Esophagus squamous epithelium (tissue), 4 donors: ENCODE data around the gene SLC44A4.
"Not testable (repeated sequence)": the region's sequence is repeated elsewhere in the genome, so short reads cannot be mapped to it uniquely, and the experiment has no call there.

Experiments used
- CTCF ChIP-seq, 6 experiments: fragments of 450-650 bp in 4 of 6; fragments of 200-600 bp in 2 of 6; sonication (generic) in 2 of 6; IDR thresholded peaks; one replicate each; pipeline ENCODE4 v1.5.1; 2016 to 2019; ENCODE audit warnings: antibody characterized with exemption in 6 of 6, mild to moderate bottlenecking in 4 of 6, moderate library complexity in 4 of 6
- POLR2A ChIP-seq, 4 donors: fragments of 450-650 bp; IDR thresholded peaks; one replicate each; pipeline ENCODE4 v1.6.1; 2017; ENCODE audit warnings: antibody characterized with exemption in 4 of 4, mild to moderate bottlenecking in 4 of 4, moderate library complexity in 3 of 4

- TF ChIP-seq CTCF, POLR2A (IDR thresholded peaks at IDR 0.05): not testable (repeated sequence)
These were observed 21.0 kb downstream of the SLC44A4 start for GRCh38 chr6:31857774-31858173.
